Ureter (tissue), 1 donor: Measurements from ENCODE around the gene TIE1. TPM values are rescaled to one million over a fixed set of nuclear protein-coding genes. Genes with fewer than 3 reads are reported as not detected.
"Not testable (repeated sequence)": the region's sequence is repeated elsewhere in the genome, so short reads cannot be mapped to it uniquely, and the experiment has no call there.

Experiments used
- DNase-seq: peaks from one replicate; pipeline ENCODE4 v3.0.0-alpha.2; 2020; ENCODE audit warnings: low spot score
- total RNA-seq: library from RNA; stranded (reverse); gene quantifications from one replicate; pipeline ENCODE4 v1.2.4, GENCODE V29; 2023
- donor health status: DM: yes; HTN: yes; CAD: no.

The TIE1 gene
- total RNA-seq, 1 donor from 2014 or later = 21.4 TPM

DNA sequence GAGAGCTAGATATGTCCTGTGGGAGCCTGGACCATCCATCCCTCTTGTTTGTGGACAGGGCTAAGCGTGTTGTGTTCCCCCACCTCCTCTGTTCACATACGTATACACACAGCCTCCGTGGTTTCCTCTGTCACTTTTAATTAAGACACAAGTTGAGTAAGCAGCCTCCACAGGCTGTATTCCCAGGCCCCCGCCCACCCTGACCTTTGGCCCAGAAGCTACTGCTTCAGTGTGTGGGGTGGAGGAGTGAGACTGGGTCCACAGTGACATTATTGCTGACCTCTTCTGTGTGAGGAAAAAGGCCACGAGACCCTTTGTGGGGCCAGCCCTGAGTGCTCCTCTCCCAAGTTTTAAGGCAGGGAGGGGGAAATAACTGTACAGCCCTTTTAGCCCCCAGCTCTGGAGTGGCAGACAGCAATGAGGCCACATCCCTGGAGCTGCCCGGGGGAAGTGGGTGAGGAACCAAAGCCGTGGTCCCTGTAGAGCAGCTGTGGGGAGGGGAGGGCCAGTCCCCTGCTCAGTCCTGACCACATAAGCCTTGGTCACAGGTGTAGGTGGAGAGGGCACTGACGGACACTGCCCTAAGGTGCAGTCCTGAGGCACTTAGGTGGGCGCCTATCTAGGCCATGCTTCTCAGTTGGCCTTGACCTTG, 62.6 kb downstream of the TIE1 start:
- no peak for DNase-seq

- DNase-seq = no peak
These were observed 63.2 kb downstream of the TIE1 start for GRCh38 chr1:43363935-43364525.

DNA sequence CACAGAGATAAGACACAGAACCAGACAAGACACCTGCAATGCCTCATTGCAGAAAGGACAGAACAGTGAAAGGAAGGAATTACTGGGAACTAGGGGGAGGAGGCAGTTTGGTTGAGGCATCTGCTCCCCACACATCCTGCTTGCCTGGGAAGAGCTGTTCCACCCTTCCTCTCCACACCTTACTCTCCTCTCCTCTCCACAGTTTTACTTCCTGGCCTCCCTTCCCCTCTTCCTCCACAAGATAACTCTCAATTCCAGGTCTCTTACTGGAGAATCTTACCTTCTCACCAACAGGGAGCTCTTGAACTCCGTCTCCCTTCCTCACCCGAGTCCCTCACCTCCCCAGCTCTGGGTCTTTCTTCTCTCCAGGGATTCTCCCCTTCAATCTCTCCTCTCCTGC, 64.9 kb downstream of the TIE1 start:
- DNase-seq = no peak

- peak; percentile 87 for DNase-seq
These were observed 65.4 kb downstream of the TIE1 start for GRCh38 chr1:43366179-43366578.

- no peak for DNase-seq
These were observed 65.8 kb downstream of the TIE1 start for GRCh38 chr1:43366601-43367025.

DNA sequence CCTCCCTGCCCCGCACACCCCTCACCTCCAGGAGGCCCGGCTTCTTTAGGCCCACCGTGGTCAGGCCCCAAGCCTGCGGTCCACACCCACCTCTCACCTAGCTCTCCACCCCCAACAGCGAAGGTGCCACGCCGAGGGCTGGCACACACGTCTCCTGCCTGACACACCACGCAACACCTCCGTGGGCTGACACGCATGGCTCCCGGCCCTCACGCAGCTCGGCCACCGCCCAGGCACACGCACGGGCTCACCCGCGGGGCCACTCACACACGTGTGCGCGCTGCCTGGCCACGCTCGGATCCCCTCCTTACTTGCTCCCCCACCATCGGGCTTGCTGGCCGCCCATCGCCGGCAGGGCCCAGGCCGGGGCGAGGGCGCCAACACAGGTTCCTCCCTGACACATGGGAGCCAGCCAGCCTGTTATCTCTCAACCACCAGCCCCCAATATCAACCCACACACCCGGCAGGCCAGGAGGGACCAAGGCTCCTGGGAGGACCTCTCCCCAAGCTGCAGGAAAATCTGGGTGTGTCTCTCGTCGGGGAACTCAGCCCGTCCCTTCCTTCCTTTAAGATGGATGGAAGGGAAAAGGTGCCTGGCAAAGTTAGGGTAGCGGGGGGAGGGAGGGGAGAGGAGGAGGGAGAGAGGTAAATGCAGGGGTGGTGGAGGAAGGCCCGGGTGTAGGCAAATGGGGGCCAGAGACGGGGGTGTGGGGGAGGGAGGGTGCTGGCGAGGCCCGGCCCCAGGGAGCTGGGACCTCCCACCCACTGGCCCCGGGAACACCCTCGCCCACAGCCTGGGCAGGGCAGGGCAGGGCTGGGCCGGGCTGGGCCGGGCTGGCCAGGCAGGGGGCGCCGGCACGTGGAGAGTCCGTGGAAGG, 66.5 kb downstream of the TIE1 start:
- peak; percentile 60 for DNase-seq

GRCh38 chr1:43367904-43368645, 67.3 kb downstream of the TIE1 start, which contains the start of gene ELOVL1:
Gene ELOVL1, minus strand, starts transcription at chr1:43368011. Its CDS starts 2,402 bp downstream, at chr1:43365609.
- DNase-seq = peak; percentile 94

GRCh38 chr1:43368646-43369020, 67.9 kb downstream of the TIE1 start:
- DNase-seq = no peak

DNA sequence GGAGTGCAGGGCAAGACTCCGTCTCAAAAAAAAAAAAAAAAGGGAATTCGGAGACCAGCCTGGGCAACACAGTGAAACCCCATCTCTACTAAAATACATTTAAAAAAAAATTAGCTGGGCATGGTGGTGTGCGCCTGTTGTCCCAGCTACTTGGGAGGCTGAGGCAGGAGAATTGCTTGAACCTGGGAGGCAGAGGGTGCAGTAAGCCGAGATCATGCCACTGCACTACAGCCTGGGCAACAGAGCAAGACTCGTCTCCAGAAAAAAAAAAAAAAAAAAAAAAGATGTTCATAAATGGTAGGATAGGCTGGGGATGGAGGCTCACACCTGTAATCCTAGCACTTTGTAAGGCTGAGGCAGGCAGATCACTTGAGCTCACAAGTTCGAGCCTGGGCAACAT, 69.0 kb downstream of the TIE1 start:
- not testable (repeated sequence) for DNase-seq

- no peak for DNase-seq
These were observed 69.8 kb downstream of the TIE1 start for GRCh38 chr1:43370564-43370963.

- DNase-seq = no peak
These were observed 71.4 kb downstream of the TIE1 start for GRCh38 chr1:43372172-43372571.

Other genes starting within 250 kb of the TIE1 start
- 63.0 TPM for gene EBNA1BP2, start 128.7 kb upstream of the TIE1 start, total RNA-seq
- gene CFAP57, start 128.7 kb upstream of the TIE1 start, total RNA-seq = 0.47 TPM
- 12.1 TPM for gene TMEM125, start 31.0 kb upstream of the TIE1 start, total RNA-seq
- 12.0 TPM for gene C1orf210, start 15.4 kb upstream of the TIE1 start, total RNA-seq
- 0.55 TPM for gene MPL, start 36.8 kb downstream of the TIE1 start, total RNA-seq
- 2.0 TPM for gene CDC20, start 58.0 kb downstream of the TIE1 start, total RNA-seq
- gene ELOVL1, start 67.0 kb downstream of the TIE1 start, total RNA-seq = 135 TPM
- 30.0 TPM for gene MED8, start 88.8 kb downstream of the TIE1 start, total RNA-seq
- 105 TPM for gene SZT2, start 88.9 kb downstream of the TIE1 start, total RNA-seq
- 50.9 TPM for gene HYI, start 152.9 kb downstream of the TIE1 start, total RNA-seq
- 405 TPM for gene PTPRF, start 229.9 kb downstream of the TIE1 start, total RNA-seq